Lower leg skin (tissue), 4 donors: ENCODE measurements around the gene ASB5. TPM values are rescaled to one million over a fixed set of nuclear protein-coding genes. Genes with fewer than 3 reads are reported as not detected.

Experiments
- DNase-seq, 2 donors: peaks; one replicate each; pipeline ENCODE4 v3.0.0-alpha.2; 2019; ENCODE audit warnings: low spot score in 2 of 2
- H3K4me3 ChIP-seq: fragments of 200-600 bp; sonication (generic); 2 replicates; pipeline ENCODE4 v1.5.1; 2017; ENCODE audit warnings: mild to moderate bottlenecking, low read depth; ENCODE audit not compliant: poor library complexity, severe bottlenecking
- POLR2A ChIP-seq, 2 donors: fragments of 450-650 bp; IDR thresholded peaks; one replicate each; pipeline ENCODE4 v1.6.1; 2016 to 2017; ENCODE audit warnings: antibody characterized with exemption in 2 of 2, mild to moderate bottlenecking in 1 of 2, moderate library complexity in 1 of 2
- WGBS, 2 donors: methylation state at CpG; one replicate each; pipeline ENCODE4 v1.1.5; 2018; 5-methylcytosine and 5-hydroxymethylcytosine counted together
- intact Hi-C: fragments of 100-400 bp; cut with DNase I; formaldehyde crosslinking; loops from one replicate; pipeline ENCODE4 v1.15.0; 2023; ENCODE audit warnings: low total_unique reads
- total RNA-seq, 4 donors: library from RNA; depleted of rRNA; stranded (reverse); fragments of >200 nt; gene quantifications; one replicate each; pipeline ENCODE4 v1.1.0, GENCODE V29; 2016
- TF ChIP-seq, protein P1 (sequence below), 3 donors: fragments of 450-650 bp; IDR thresholded peaks; one replicate each; pipeline ENCODE4 v1.5.1; 2016; ENCODE audit warnings: antibody characterized with exemption in 3 of 3, mild to moderate bottlenecking in 3 of 3, moderate library complexity in 2 of 3

Gene ASB5
- total RNA-seq, 4 donors from 2014 or later: 0.07 TPM; not detected in 3

- no peak for TF ChIP-seq POLR2A (IDR thresholded peaks at IDR 0.05)
- TF ChIP-seq, protein P1, sequence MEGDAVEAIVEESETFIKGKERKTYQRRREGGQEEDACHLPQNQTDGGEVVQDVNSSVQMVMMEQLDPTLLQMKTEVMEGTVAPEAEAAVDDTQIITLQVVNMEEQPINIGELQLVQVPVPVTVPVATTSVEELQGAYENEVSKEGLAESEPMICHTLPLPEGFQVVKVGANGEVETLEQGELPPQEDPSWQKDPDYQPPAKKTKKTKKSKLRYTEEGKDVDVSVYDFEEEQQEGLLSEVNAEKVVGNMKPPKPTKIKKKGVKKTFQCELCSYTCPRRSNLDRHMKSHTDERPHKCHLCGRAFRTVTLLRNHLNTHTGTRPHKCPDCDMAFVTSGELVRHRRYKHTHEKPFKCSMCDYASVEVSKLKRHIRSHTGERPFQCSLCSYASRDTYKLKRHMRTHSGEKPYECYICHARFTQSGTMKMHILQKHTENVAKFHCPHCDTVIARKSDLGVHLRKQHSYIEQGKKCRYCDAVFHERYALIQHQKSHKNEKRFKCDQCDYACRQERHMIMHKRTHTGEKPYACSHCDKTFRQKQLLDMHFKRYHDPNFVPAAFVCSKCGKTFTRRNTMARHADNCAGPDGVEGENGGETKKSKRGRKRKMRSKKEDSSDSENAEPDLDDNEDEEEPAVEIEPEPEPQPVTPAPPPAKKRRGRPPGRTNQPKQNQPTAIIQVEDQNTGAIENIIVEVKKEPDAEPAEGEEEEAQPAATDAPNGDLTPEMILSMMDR (IDR thresholded peaks at IDR 0.05): no peak
- 66 to 71% methylated on average over 11 of the region's 11 CpGs for WGBS, 2 donors
- H3K4me3 ChIP-seq: no peak overlapping the region
- DNase-seq: no peak
- intact Hi-C loops: no loop called here
Observed at GRCh38 chr4:176189891-176190795, 78.9 kb downstream of the ASB5 start.

DNA sequence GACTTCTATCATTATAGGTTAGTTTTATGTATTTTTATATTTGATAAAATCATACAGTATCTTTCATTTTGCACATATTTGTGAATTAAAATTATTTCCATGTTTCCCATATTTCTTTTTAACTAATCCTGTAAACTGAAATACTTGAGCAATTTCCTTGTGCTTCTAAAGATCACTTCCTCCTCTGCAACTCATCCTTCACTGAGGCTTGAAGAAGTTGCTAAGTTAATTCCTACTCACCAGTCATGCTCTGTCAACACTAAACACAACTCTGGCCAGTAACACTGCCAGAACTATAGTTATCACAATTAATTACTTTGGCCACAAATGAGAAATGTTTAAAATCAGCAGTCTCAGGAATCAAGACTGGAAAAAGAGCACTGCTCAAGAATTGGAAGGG is 80.4 kb downstream of the ASB5 start:
- TF ChIP-seq POLR2A (IDR thresholded peaks at IDR 0.05): no peak
- TF ChIP-seq, protein P1 (IDR thresholded peaks at IDR 0.05): no peak
- no peak for DNase-seq
- no peak overlapping the region for H3K4me3 ChIP-seq
- intact Hi-C loops: no loop called here

DNA sequence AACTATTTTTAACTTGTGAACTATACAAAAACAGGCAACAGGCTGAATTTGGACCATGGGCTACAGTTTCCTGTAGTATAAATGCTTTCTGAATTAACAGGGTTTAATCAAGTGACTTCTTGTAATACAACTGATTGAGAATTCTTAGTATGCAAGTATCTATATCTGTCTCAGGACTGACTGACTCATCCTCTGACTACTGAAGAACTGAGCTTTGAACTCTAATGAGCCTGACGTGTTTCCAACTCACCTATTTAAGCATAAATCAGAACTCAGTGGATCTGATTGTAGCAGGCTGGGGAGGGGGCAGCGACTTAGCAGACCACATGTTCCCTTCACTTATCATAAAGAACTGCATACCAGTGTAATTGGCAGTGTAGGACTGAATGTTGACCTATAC is 81.4 kb downstream of the ASB5 start:
- no peak for TF ChIP-seq POLR2A (IDR thresholded peaks at IDR 0.05)
- H3K4me3 ChIP-seq: no peak overlapping the region
- intact Hi-C loops: no loop called here
- DNase-seq: no peak
- WGBS, 2 donors: 57 to 58% methylated on average over 2 of the region's 2 CpGs

DNA sequence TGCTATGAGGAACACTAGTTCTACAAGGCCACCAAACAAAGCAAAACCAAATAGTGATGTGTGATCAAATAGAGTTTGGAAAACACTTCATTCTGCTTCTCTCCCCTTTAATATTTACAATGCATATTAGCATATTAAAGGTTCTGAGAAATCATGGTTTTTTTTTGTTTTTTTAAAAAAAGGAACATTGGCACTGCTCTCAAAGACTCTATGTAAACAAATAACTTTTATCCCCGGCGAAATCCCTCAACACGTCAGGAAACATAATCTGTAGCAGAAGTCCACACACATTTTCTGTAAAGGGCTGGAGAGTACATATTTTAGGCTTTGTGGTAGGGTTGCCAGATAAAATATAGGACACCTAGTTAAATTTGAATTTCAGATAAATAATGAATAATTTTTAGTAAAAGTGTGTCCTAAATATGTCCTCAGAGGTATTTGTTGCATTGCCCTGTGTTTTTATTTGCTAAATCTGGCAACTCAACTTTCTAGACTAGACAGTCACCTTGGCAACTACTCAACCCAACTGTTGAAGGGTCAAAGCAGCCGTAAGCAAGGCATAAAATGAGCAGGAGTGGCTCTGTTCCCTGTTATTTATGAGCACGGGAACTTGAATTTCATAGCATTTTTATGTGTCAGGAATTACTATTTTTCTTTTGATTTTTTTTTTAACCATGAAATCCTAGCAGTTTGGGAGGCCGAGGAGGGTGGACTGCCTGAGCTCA is 82.2 kb downstream of the ASB5 start:
- H3K4me3 ChIP-seq: no peak overlapping the region
- WGBS, 2 donors: 61 to 66% methylated on average over 6 of the region's 6 CpGs
- no peak for DNase-seq
- TF ChIP-seq, protein P1 (IDR thresholded peaks at IDR 0.05): no peak
- no peak for TF ChIP-seq POLR2A (IDR thresholded peaks at IDR 0.05)
- intact Hi-C loops: no loop called here

DNA sequence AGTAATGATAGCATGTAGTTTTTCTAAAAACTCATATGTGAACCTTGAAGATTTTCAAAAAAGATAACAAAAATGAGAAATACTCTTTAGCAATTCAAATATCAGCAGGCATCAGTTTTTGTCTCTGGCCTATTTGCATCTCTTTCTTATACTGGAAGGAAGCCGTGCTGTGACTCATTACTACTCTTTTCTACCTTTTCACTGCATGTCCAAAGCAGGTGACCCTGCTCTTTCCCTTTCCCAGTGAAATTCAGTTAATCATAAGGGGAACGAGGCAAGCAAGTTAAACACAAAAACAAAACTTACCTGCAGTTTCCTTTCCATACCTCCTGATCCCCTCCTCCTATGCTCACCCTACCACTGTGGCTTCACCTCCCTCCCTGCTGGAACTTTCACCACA is 83.0 kb downstream of the ASB5 start:
- no peak for TF ChIP-seq POLR2A (IDR thresholded peaks at IDR 0.05)
- TF ChIP-seq, protein P1 (IDR thresholded peaks at IDR 0.05): no peak
- WGBS, 2 donors: 64 to 68% methylated on average over 2 of the region's 2 CpGs
- no peak for DNase-seq
- intact Hi-C loops: no loop called here
- no peak overlapping the region for H3K4me3 ChIP-seq

GRCh38 chr4:176185051-176185450 is 84.0 kb downstream of the ASB5 start:
- DNase-seq: no peak
- intact Hi-C loops: no loop called here
- no peak for TF ChIP-seq POLR2A (IDR thresholded peaks at IDR 0.05)
- TF ChIP-seq, protein P1 (IDR thresholded peaks at IDR 0.05): no peak
- no peak overlapping the region for H3K4me3 ChIP-seq
- WGBS, 2 donors: 21 to 41% methylated on average over 1 of the region's 1 CpG
